GM19193 (cell line): ENCODE results near the gene TBATA.

ENCODE experiments used
- POLR2A ChIP-seq: IDR thresholded peaks from 4 replicates; pipeline ENCODE4 v1.6.1; 2011; ENCODE audit not compliant: insufficient read depth, insufficient read length; ENCODE audit errors: extremely low read depth

TBATA gene

GRCh38 chr10:70732569-70732968 lies 52.6 kb downstream of the TBATA start:
- no peak for TF ChIP-seq POLR2A

- no peak for TF ChIP-seq POLR2A
Observed at GRCh38 chr10:70730955-70731354, 54.2 kb downstream of the TBATA start.

DNA sequence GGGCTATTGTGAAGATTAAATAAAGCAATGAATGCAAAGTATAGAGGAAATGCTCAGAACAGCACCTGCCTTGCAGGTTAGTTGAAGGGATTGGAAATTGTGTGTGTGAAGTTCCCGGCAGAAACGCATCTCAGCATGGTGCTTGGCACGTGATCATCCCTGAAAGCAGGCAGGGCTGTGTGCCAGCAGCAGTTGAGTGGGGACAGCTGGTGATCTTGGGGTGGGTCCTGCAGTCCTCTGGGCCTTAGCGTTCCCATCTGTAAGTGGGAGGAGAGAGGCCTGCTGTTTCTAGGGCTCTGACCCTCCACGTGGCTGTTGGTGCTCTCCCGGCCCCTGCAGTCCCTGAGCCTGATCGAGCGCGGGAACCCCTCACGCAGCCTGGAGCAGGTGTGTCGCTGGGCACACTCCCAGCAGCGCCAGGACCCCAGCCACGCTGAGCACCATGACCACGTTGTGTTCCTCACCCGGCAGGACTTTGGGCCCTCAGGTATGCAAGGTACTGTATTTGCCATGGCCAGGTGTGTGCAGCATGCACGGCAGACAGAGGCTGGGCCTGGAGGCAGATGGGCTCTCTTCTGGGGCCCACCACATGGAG lies 55.3 kb downstream of the TBATA start:
- no peak for TF ChIP-seq POLR2A

DNA sequence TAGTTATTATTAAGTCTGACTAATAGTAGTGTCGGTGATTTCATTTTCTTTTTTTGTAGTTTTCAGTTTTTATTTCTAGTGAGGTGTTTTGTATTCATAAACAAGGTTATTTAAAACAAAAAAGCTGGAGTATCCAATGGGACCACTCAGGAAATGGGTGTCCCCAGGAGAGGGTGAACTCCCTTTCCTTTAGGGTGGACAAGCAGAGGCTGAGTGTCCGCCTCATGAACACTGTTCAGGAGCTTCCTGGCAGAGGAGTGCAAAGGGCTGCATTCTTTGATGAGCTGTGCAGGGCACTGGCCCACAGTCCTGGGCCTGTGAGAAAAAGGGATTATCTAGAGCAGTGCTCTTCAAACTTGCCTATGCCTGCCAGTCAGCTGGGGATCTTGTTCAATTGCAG lies 56.8 kb downstream of the TBATA start:
- TF ChIP-seq POLR2A = no peak

DNA sequence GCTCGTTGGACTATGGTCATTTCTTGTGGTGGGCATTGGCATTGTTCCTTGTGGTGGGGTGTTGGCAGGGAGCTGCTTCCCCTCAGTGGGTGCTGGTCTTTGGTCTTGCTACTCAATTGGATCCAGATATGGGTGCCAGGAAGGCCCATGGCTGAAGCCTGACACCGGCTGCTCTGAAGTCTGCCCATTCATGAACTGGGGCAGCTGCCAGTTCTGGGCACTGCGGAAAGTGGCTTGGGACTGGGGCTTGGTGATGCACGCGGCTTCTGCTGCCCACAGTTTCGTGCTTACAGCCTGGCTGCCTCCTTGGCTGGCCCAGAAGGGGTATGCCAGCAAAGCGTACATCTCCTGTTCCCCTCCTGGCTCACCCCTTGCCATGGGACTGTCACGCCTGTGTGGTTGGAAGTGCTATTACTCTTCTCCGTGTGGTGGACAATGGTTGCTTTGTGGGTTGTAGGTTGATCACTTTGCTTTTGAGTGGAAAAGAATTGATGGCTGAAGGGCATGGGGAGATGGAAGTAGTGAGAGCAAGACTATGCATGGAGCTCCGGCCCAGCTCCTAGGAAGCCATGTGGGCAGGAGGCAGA lies 58.2 kb downstream of the TBATA start:
- TF ChIP-seq POLR2A = no peak

- TF ChIP-seq POLR2A = no peak
Observed at GRCh38 chr10:70723771-70724170, 61.4 kb downstream of the TBATA start.

DNA sequence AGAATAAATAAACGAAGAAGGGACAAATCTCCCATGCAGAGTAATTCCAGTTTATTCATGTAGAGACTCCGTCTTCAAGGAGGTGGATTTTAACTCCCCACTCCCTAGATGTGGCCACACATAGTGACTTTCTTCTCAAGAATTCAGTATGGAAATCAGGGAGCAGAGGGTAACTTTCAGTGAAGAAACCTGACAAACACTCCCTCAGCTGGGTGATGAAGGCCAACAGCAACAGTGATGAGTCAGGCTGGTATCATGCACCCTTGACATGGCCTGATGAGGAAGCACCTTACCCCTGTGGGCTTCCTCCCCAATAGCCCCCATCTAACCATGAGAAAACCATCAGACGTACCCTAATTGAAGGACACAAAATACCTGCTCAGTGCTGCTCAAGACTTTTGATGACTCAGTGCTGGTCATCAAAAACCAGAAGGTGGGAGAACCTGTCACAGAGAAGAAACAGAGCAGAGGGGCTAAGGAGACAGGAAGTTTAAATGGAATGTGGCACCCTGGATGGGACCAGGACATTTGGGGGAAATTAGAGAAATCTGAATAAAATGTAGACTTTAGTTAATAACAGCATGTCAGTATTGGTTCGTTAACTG lies 62.3 kb downstream of the TBATA start:
- TF ChIP-seq POLR2A = no peak
